ENCODE results near the gene LRRC31.

Gene LRRC31

DNA sequence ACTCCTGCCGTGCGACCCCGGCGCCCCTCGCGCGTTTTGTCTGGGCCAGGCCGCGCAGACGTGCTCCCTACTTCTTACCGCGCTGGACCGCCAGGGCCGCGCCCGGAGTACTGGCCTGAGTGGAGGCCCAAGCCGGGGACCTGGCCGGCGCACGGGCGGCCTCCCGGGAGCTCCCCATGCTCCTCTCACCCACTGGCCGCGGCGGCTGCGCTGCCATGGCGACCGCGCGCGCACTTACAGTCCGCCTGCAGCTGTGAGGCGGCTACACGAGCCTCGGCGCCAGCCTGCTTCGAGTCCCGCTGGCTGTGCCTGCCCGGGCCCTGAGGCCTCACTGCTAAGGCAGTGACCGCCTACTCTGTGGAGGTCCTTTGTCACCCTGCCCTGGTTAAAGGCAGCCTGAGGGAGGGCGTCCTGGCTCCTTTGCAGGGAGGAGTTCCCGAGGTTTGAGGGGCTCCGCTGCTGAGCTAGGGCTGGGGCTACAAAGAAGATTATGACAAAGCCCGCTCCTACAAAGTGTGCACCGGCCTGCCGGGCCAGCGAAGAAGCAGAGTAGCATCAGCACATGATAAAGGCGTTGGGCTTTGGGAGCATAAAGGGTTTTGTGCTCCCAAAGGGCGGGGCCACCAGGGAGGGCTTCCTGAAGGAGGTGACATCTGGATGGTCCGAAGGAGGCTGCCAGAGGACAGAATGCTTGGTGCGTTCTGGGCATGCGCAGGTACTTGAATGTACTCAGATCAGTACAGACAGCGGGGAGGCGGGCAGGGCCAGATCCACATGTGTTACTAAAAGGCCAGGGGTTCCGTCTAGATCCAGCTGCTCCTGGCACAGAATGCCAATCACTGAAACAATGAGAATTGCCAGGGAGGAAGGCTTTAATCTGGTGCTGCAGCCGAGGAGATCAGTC lies 57.2 kb downstream of the LRRC31 start, which contains the start of the genes LRRC34 and LRRIQ4:
Gene LRRC34, minus strand, starts transcription at position 573 of the 904 bp plus-strand sequence. Its CDS starts 356 bp downstream, at position 217.
Gene LRRIQ4, plus strand, starts transcription at position 539 of the 904 bp plus-strand sequence. CDS start 9,052 bp downstream, outside the sequence.
- peak; percentile 86 for DNase-seq

DNA sequence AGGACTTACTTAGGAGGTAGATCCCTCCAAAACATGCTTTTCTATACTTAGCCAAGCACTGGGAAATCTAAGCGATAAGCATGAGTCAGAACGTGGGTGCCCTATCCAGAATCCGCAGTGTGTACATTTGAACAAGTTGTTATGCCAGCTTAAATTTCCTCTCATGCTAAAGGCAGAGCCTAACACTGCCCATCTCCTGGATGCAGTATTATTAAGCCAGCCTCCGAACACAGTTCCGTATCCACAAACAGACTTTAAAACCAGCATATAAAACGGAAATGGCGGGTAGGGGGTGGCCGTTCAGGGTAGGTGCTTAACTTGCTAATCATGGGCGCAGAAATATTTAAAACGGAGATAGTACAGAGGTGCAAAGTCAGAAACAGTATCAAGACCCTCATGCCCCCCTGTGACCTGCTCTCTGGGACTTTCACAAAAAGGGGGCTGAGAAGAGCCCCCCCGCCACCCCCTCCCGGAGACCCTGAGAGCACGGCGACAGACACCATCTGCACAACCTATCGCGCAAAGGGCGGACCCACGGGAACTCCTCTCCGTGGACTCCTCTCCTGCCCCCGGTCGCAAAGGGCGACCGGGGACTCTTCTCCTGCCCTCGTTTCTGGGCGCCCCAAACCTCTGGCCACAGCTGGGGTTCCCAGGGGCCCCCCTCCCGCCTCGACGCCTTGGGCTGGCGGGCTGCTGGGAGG lies 58.0 kb downstream of the LRRC31 start:
- no peak for DNase-seq

DNA sequence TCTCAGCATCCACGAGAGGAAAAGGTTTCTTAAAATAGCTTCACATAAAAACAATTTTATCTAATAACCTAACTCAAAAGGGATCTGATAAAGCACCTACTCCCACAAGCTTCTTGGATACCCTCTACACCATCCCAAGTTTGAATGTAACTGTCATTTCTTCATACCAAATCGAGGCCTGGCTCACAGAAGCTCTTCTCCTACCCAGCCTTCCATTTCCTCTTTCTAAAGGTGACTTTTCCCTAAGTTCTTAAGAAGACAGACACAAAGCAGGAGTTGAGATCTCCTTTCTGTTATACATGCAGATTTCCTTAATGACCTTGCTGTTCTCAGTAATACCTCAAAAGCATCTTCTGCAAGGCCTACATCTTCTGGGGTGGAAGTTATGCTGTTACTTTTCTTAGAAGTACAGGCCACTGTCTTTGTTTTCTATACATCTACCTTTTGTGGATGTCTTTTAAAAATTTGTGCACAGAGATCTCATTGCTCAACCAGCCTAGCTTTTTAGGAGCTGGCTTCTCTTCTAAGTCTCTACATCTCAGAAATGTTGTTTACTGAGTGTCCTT lies 60.4 kb downstream of the LRRC31 start:
- no peak for DNase-seq

- DNase-seq = no peak
Measured at GRCh38 chr3:169804681-169805080, 65.1 kb downstream of the LRRC31 start.

DNA sequence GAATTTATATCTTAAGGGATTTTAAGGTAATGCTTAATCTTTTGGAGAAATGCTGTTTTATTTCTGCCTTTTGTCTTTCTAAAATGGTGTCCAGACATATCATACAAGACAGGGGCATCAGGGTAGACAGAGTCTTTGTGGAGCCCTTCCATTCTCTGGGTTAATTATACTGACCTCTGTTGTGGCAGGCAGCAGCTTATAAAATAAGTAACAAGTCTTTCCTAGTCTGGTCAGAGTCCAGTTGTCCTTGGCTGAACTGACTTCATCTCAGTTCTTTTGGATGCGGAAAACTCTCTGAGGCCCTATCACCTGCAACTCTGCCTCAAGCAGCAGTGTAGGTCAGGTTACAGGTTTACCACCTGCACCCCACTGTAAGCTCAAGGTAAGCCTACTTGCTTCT lies 77.4 kb downstream of the LRRC31 start:
- DNase-seq = no peak

- DNase-seq = no peak
Measured at GRCh38 chr3:169790687-169791429, 78.9 kb downstream of the LRRC31 start.

GRCh38 chr3:169790219-169790618 lies 79.5 kb downstream of the LRRC31 start:
- no peak for DNase-seq
